HepG2 (cell line): ENCODE data around the gene PXMP4. TPM values are rescaled to one million over a fixed set of nuclear protein-coding genes. Genes with fewer than 3 reads are reported as not detected.
A peak's percentile ranks its signal among the peaks of the same experiment; 100 is the strongest.

Experiments used
- DRAP1 ChIP-seq: IDR thresholded peaks from 2 replicates; pipeline ENCODE4 v1.6.1; 2016; ENCODE audit warnings: missing genetic modification reagents, missing compliant biosample characterization
- FOXA1 ChIP-seq, 2 experiments: fragments of 450-650 bp in 1 of 2; sonication (generic) in 1 of 2; formaldehyde crosslinking in 1 of 2; IDR thresholded peaks; 2 replicates each; pipeline versions ENCODE4 v1.4.0 to v1.6.1; 2016 to 2020; ENCODE audit warnings: missing genetic modification reagents in 1 of 2
- FOXO1 ChIP-seq: sonication (generic); formaldehyde crosslinking; IDR thresholded peaks from 2 replicates; pipeline ENCODE4 v1.4.0; 2020; ENCODE audit warnings: missing genetic modification reagents
- FOXP4 ChIP-seq: sonication (generic); formaldehyde crosslinking; IDR thresholded peaks from 2 replicates; pipeline ENCODE4 v1.4.0; 2020; ENCODE audit warnings: missing genetic modification reagents
- JUNB ChIP-seq: sonication (generic); formaldehyde crosslinking; IDR thresholded peaks from 2 replicates; pipeline ENCODE4 v1.8.0; 2022; ENCODE audit warnings: missing genetic modification reagents, mild to moderate bottlenecking, borderline replicate concordance
- JUND ChIP-seq: sonication (generic); formaldehyde crosslinking; IDR thresholded peaks from 2 replicates; pipeline ENCODE4 v1.8.0; 2022; ENCODE audit warnings: mild to moderate bottlenecking, missing genetic modification reagents
- MTERF4 ChIP-seq: sonication (generic); formaldehyde crosslinking; IDR thresholded peaks from 2 replicates; pipeline ENCODE4 v1.8.0; 2023; ENCODE audit warnings: mild to moderate bottlenecking, missing genetic modification reagents
- MTF1 ChIP-seq: sonication (generic); formaldehyde crosslinking; IDR thresholded peaks from 2 replicates; pipeline ENCODE4 v1.5.0; 2020; ENCODE audit warnings: missing genetic modification reagents
- NR2F1 ChIP-seq, 2 experiments: fragments of 450-650 bp in 1 of 2; formaldehyde crosslinking in 1 of 2; IDR thresholded peaks; 2 replicates each; pipeline versions ENCODE4 v1.5.0 to v1.6.1; 2016 to 2020; ENCODE audit warnings: mild to moderate bottlenecking in 1 of 2, missing compliant biosample characterization in 1 of 2, missing genetic modification reagents in 1 of 2, moderate library complexity in 1 of 2
- SNAI1 ChIP-seq: sonication (generic); formaldehyde crosslinking; IDR thresholded peaks from 2 replicates; pipeline ENCODE4 v1.5.0; 2020; ENCODE audit warnings: mild to moderate bottlenecking, missing genetic modification reagents, borderline replicate concordance
- TBX2 ChIP-seq: sonication (generic); formaldehyde crosslinking; IDR thresholded peaks from 2 replicates; pipeline ENCODE4 v1.5.0; 2020; ENCODE audit warnings: missing genetic modification reagents, mild to moderate bottlenecking, borderline replicate concordance
- TFAP4 ChIP-seq: sonication (generic); IDR thresholded peaks from 2 replicates; pipeline ENCODE4 v1.6.1; 2016; ENCODE audit warnings: low read depth, borderline replicate concordance
- ZFP36L2 ChIP-seq: sonication (generic); formaldehyde crosslinking; IDR thresholded peaks from 2 replicates; pipeline ENCODE4 v1.4.0; 2020; ENCODE audit warnings: missing genetic modification reagents
- ZFP62 ChIP-seq: sonication (generic); formaldehyde crosslinking; IDR thresholded peaks from 2 replicates; pipeline ENCODE4 v1.4.0; 2020; ENCODE audit warnings: missing genetic modification reagents
- ZIK1 ChIP-seq: sonication (generic); formaldehyde crosslinking; IDR thresholded peaks from 2 replicates; pipeline ENCODE4 v1.5.0; 2020; ENCODE audit warnings: mild to moderate bottlenecking, low read depth, missing genetic modification reagents, borderline replicate concordance
- ZMYM4 ChIP-seq: sonication (generic); formaldehyde crosslinking; IDR thresholded peaks from 2 replicates; pipeline ENCODE4 v1.8.1; 2023; ENCODE audit warnings: mild to moderate bottlenecking, missing genetic modification reagents
- ZNF251 ChIP-seq: sonication (generic); formaldehyde crosslinking; IDR thresholded peaks from 2 replicates; pipeline ENCODE4 v1.9.0; 2021; ENCODE audit warnings: mild to moderate bottlenecking, missing genetic modification reagents
- ZNF280D ChIP-seq: sonication (generic); formaldehyde crosslinking; IDR thresholded peaks from 2 replicates; pipeline ENCODE4 v1.5.1; 2020; ENCODE audit warnings: mild to moderate bottlenecking, missing genetic modification reagents
- ZSCAN21 ChIP-seq: sonication (generic); formaldehyde crosslinking; IDR thresholded peaks from 2 replicates; pipeline ENCODE4 v1.8.0; 2022; ENCODE audit warnings: mild to moderate bottlenecking, missing genetic modification reagents, moderate library complexity, borderline replicate concordance
- polyA plus RNA-seq, 8 experiments: library from polyadenylated mRNA; depleted of rRNA in 3 of 8; stranded (reverse) in 7 of 8; unstranded in 1 of 8; fragments of >200 nt; fragmentation: Illumina TruSeq in 4 of 8; extraction: Trizol in 4 of 8; gene quantifications; 2 replicates each; pipeline versions ENCODE4 v1.2.1 to v1.2.3, GENCODE V29; 2011 to 2016; ENCODE audit warnings: low read depth in 4 of 8, missing spikeins in 1 of 8, mixed read lengths in 1 of 8; ENCODE audit not compliant: insufficient read depth in 1 of 8
- total RNA-seq, 5 experiments: library from RNA; depleted of rRNA; stranded (reverse); fragments of >200 nt; fragmentation: Illumina TruSeq; extraction: Trizol; gene quantifications; 2 replicates each; pipeline ENCODE4 v1.2.3, GENCODE V29; 2016; ENCODE audit warnings: low read depth in 1 of 5
- TF ChIP-seq, protein P1 (sequence below): IDR thresholded peaks from 2 replicates; pipeline ENCODE4 v1.6.1; 2018; ENCODE audit warnings: missing genetic modification reagents, mild to moderate bottlenecking, missing compliant biosample characterization

PXMP4 gene
- total and polyA plus RNA-seq, 2 of the 13 experiments (the other 11 are each of a cell fraction or from before 2014, with no cell fraction given), result not detected

DNA sequence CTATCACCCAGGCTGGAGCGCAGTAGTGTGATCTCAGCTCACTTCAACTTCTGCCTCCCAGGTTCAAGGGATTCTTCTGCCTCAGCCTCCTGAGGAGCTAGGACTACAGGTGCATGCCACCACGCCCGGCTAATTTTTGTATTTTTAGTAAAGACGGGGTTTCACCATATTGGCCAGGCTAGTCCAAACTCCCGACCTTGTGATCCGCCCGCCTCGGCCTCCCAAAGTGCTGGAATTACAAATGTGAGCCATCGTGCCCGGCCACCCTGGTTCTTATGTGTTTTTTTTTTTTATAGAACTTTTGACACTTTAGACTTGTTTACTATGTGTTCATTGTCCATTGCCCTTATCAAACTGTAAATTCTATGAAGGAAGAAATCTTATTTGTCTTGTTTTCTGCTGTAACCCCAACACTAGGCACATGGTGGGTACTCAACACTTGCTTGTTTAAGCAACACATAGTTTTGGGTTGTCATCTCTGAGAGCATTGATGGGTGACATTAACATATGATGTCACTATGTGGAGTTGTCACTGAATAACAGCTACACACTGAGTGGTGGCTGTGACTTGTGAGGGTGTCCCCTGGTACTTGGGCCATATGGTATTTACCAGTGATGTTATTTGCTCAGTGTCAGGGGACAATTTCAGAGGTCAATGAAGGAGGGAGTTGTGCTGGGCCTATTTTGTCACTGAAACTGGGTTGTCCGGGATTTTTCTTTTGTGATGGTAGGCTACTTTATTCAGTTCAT lies 1.5 kb upstream of the PXMP4 start (continued):
- TF ChIP-seq TFAP4, result peak; percentile 55; the same call in 1 of the 2 replicates
- no peak for TF ChIP-seq ZNF251
- no peak for TF ChIP-seq MTERF4 (CRISPR knock-in tag)
- TF ChIP-seq, protein P1, sequence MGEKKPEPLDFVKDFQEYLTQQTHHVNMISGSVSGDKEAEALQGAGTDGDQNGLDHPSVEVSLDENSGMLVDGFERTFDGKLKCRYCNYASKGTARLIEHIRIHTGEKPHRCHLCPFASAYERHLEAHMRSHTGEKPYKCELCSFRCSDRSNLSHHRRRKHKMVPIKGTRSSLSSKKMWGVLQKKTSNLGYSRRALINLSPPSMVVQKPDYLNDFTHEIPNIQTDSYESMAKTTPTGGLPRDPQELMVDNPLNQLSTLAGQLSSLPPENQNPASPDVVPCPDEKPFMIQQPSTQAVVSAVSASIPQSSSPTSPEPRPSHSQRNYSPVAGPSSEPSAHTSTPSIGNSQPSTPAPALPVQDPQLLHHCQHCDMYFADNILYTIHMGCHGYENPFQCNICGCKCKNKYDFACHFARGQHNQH, result 0 out of 2 replicates have a peak, but pooled peaks have one; percentile 19
- TF ChIP-seq SNAI1 (CRISPR knock-in tag), result no peak
- no peak for TF ChIP-seq ZMYM4 (CRISPR knock-in tag)
- no peak for TF ChIP-seq MTF1
- 0 out of 2 replicates have a peak, but pooled peaks have one; percentile 13 for TF ChIP-seq DRAP1 (CRISPR knock-in tag)
- TF ChIP-seq ZNF280D (CRISPR knock-in tag), result no peak
- no peak for TF ChIP-seq JUNB
- TF ChIP-seq FOXA1 (IDR thresholded peaks at IDR 0.05), result no peak
- TF ChIP-seq FOXA1 (CRISPR knock-in tag; IDR thresholded peaks at IDR 0.05), result peak; percentile 61
- no peak for TF ChIP-seq ZFP36L2
- TF ChIP-seq ZSCAN21 (CRISPR knock-in tag), result no peak
- TF ChIP-seq ZIK1 (CRISPR knock-in tag), result no peak
- no peak for TF ChIP-seq ZFP62
- peak; percentile 39; the same call in 1 of the 2 replicates for TF ChIP-seq FOXP4 (CRISPR knock-in tag)
- 0 out of 4 replicates have a peak, but pooled peaks of 1 of the 2 experiments have one; percentile 20 for TF ChIP-seq NR2F1 (CRISPR knock-in tag; IDR thresholded peaks at IDR 0.05)
- 0 out of 2 replicates have a peak, but pooled peaks have one; percentile 32 for TF ChIP-seq TBX2 (CRISPR knock-in tag)
- TF ChIP-seq JUND (CRISPR knock-in tag), result 0 out of 2 replicates have a peak, but pooled peaks have one; percentile 16
- TF ChIP-seq FOXO1 (CRISPR knock-in tag), result no peak
